Brain microvascular endothelial cell (primary cell): ENCODE measurements around the gene CENPP.
A peak's percentile ranks its signal among the peaks of the same experiment; 100 is the strongest.

Experiments used
- DNase-seq: peaks from one replicate; pipeline ENCODE4 v3.0.0-alpha.2; 2020
- H3K27ac ChIP-seq: fragments of 250-450 bp; sonication (Bioruptor Pico); 2 replicates; pipeline ENCODE4 v1.5.1; 2020; ENCODE audit warnings: mild to moderate bottlenecking, moderate library complexity
- H3K27me3 ChIP-seq: fragments of 250-450 bp; sonication (Bioruptor Pico); replicated peaks from 2 replicates; pipeline ENCODE4 v1.5.1; 2020; ENCODE audit warnings: mild to moderate bottlenecking
- H3K36me3 ChIP-seq: fragments of 250-450 bp; sonication (Bioruptor Pico); replicated peaks from 2 replicates; pipeline ENCODE4 v1.5.1; 2020; ENCODE audit warnings: mild to moderate bottlenecking
- H3K4me3 ChIP-seq: 2 replicates; pipeline ENCODE4 v1.5.1; 2011; ENCODE audit warnings: low read depth, mild to moderate bottlenecking, control low read depth, low read length, moderate library complexity
- in situ Hi-C: cut with HindIII; loops from 2 replicates; pipeline ENCODE4 v1.10.0; 2017; ENCODE audit warnings: low sequenced_read_pairs, low pct_ligation_motif_present
- TF ChIP-seq, protein P1 (sequence below): IDR thresholded peaks from 2 replicates; pipeline ENCODE4 v1.5.1; 2011; ENCODE audit warnings: low read depth, mild to moderate bottlenecking, moderate library complexity, low read length, control low read depth, inconsistent platforms; ENCODE audit errors: missing control alignments

Gene CENPP

DNA sequence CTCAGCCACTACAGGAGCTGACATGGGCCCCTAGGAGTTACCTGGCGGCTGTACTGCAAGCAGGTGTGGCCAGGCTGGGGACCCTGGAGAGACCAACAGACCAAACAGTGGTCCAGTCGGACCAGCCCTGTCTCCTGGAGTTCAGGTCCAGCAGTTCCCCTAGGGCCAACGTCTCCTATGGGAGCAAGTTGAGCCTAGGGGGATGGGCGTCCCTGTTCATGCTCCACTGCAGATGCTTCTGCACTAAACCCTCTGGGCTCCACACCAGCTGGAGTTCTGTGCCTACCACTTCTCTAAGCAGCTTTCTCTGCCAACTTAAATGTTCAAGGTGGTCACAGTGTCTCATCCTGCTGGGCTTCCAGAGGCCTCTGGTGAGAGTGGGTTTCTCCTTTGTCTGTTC is 119.1 kb downstream of the CENPP start:
- no peak overlapping the region for H3K27ac ChIP-seq
- in situ Hi-C loops, result no loop called here
- no peak for DNase-seq
- no peak overlapping the region for H3K4me3 ChIP-seq
- no peaks in the 10 kb centered on the region for H3K36me3 ChIP-seq
- H3K27me3 ChIP-seq, result no peaks in the 10 kb centered on the region
- TF ChIP-seq, protein P1, sequence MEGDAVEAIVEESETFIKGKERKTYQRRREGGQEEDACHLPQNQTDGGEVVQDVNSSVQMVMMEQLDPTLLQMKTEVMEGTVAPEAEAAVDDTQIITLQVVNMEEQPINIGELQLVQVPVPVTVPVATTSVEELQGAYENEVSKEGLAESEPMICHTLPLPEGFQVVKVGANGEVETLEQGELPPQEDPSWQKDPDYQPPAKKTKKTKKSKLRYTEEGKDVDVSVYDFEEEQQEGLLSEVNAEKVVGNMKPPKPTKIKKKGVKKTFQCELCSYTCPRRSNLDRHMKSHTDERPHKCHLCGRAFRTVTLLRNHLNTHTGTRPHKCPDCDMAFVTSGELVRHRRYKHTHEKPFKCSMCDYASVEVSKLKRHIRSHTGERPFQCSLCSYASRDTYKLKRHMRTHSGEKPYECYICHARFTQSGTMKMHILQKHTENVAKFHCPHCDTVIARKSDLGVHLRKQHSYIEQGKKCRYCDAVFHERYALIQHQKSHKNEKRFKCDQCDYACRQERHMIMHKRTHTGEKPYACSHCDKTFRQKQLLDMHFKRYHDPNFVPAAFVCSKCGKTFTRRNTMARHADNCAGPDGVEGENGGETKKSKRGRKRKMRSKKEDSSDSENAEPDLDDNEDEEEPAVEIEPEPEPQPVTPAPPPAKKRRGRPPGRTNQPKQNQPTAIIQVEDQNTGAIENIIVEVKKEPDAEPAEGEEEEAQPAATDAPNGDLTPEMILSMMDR, result no peak

DNA sequence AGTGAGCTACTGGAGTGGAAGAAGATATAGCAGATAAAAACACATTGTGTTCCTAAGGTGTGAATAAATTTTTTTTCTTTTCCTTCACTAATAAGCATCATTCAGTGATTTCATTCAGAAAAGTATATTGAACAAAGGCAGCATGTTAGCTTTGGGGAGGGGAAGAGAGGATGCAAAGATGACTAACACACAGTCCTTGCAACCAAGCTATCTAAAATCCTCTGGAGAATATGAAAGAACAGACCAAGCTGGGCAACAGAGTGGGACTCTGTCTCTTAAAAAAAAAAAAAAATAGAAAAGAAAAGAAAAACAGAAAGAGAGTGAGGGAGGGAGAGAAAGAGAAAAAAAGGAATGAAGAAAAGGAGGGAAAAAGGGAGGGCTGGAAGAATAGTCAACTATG is 120.8 kb downstream of the CENPP start:
- Histone ChIP-seq H3K4me3 (no peak overlapping the region), H3K27ac (no peak overlapping the region), H3K27me3 (no peaks in the 10 kb centered on the region), H3K36me3 (no peaks in the 10 kb centered on the region)
- TF ChIP-seq, protein P1, result no peak
- no peak for DNase-seq
- in situ Hi-C loops, result no loop called here

- no peaks in the 10 kb centered on the region for H3K27me3 ChIP-seq
- no peak for DNase-seq
- no peak overlapping the region for H3K27ac ChIP-seq
- TF ChIP-seq, protein P1, result peak; percentile 53
- H3K36me3 ChIP-seq, result no peaks in the 10 kb centered on the region
- H3K4me3 ChIP-seq, result no peak overlapping the region
- in situ Hi-C loops, result no loop called here
Observed at GRCh38 chr9:92455217-92455616, 129.5 kb downstream of the CENPP start.

- Histone ChIP-seq H3K36me3 (no peaks in the 10 kb centered on the region), H3K4me3 (no peak overlapping the region), H3K27ac (no peak overlapping the region), H3K27me3 (no peaks in the 10 kb centered on the region)
- TF ChIP-seq, protein P1, result no peak
- DNase-seq, result no peak
- in situ Hi-C loops, result no loop called here
Observed at GRCh38 chr9:92457576-92457975, 131.8 kb downstream of the CENPP start.

DNA sequence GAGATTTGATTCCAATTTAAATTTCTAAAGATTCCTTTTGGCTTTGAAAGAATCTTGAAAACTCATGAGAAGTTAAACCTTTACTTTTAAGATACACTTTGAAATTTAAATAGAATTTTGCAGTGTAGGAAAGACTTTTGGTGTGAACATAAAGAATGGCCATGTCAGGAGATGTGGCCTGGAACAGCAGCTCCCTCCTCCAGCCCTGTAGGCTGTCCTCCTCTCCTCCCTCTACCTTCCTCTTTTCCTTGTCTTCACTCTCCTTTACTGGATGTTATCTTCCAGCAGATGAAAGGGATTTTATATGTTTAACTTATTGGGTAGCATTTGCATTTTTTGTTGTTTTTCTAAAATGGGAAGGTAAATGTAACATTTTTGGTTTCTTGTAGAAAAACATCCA is 137.6 kb downstream of the CENPP start:
- Histone ChIP-seq H3K27ac (no peak overlapping the region), H3K4me3 (no peak overlapping the region), H3K36me3 (no peaks in the 10 kb centered on the region), H3K27me3 (no peaks in the 10 kb centered on the region)
- DNase-seq, result no peak
- in situ Hi-C loops, result no loop called here
- TF ChIP-seq, protein P1, result no peak

- no peak overlapping the region for H3K27ac ChIP-seq
- TF ChIP-seq, protein P1, result no peak
- no peaks in the 10 kb centered on the region for H3K27me3 ChIP-seq
- in situ Hi-C loops, result no loop called here
- no peaks in the 10 kb centered on the region for H3K36me3 ChIP-seq
- H3K4me3 ChIP-seq, result no peak overlapping the region
- peak; percentile 70 for DNase-seq
Observed at GRCh38 chr9:92463984-92464383, 138.2 kb downstream of the CENPP start.
